HG02884 (cell line): ENCODE data around the gene DOCK1.
"Not testable (repeated sequence)": the region's sequence is repeated elsewhere in the genome, so short reads cannot be mapped to it uniquely, and the experiment has no call there.

Experiments
- ATAC-seq: cut with Tn5 transposase; IDR thresholded peaks from one replicate; pipeline ENCODE4 v1.9.1; 2021; ENCODE audit warnings: mild to moderate bottlenecking, moderate library complexity; ENCODE audit not compliant: unreplicated experiment

Gene DOCK1

GRCh38 chr10:127299192-127299591 lies 394.0 kb downstream of the DOCK1 start:
- not testable (repeated sequence) for ATAC-seq

- ATAC-seq = no peak
Measured at GRCh38 chr10:127299956-127300689, 394.9 kb downstream of the DOCK1 start.

GRCh38 chr10:127300868-127301321 lies 395.7 kb downstream of the DOCK1 start:
- no peak for ATAC-seq

DNA sequence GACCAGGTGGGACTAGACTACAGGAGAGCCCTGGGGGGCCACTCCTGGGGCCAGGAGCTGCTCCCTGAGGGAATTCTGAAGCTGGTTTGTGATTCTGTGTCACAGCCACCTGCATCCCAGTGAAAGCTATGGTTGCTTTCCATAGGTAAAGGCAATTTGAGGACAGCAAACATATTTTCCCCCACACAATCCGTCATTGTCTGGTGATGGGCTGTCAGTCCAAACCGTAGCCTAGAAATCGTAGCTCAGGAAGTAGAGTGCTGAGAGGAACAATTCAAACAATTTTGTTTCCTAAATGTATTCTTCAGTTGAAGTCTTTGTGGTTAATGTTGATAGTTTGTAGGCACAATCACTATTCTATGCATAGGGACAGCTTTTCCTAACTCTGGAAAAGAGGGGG lies 397.1 kb downstream of the DOCK1 start:
- ATAC-seq = no peak

- no peak for ATAC-seq
Measured at GRCh38 chr10:127303105-127303504, 397.9 kb downstream of the DOCK1 start.

DNA sequence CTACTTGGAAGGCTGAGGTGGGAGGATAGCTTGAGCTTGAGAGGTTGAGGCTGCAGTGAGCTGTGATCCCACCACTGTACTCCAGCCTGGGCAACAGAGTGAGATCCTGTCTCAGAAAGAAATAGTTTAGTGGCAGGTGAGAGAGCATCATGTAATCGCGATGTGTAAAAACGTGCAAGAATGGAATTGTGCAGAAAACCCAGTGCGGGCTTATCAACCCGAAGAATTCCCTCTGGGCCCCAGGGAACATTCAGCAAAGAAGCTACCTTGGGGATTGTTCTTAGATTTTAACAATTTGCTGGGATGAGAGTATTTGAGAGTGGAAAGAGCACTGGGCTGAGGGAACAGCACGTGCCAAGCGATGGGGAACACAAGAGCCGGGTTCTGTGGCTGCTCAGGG lies 398.5 kb downstream of the DOCK1 start:
- no peak for ATAC-seq

- no peak for ATAC-seq
Measured at GRCh38 chr10:127306479-127306878, 401.3 kb downstream of the DOCK1 start.

DNA sequence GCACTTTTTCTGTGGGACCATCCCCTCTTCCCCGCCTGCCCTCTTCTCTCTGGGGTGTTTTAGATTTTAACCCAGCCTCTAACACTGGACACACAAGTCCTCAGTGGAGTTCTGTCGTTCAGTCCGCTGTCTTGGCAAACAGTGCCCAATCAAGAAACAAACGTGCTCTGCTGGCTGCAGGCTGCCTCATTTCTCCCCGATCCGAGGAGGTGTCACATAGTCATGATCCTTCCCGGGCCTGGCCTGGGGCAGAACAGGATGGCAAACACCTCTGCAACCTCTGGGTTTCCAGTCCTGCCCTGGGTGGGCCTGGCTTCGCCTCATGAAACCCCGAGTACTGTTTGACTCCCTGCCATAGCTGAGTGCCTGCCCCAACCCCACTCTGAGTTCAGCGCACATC lies 402.1 kb downstream of the DOCK1 start:
- ATAC-seq = no peak

DNA sequence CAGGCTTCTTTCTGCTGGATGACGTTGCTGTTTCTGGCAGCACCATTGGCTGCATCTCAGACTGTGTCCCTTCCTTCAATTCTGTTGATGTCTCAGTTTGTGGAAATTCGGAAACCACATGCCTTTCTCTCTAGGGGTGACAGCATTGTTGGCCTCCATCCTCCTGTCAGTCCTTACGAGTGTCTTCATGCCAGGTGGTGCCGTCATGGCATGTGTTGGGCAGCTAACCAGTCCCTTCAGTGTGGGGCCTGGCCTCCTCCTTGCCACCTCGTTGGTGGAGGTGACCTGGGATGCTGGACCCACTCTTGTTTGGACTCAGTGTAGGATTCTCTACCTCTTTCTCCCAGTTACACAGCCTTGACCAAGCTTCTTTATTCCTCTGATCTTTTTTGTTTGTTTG lies 402.8 kb downstream of the DOCK1 start:
- no peak for ATAC-seq

GRCh38 chr10:127309619-127310018 lies 404.4 kb downstream of the DOCK1 start:
- not testable (repeated sequence) for ATAC-seq

GRCh38 chr10:127310430-127310829 lies 405.2 kb downstream of the DOCK1 start:
- no peak for ATAC-seq

DNA sequence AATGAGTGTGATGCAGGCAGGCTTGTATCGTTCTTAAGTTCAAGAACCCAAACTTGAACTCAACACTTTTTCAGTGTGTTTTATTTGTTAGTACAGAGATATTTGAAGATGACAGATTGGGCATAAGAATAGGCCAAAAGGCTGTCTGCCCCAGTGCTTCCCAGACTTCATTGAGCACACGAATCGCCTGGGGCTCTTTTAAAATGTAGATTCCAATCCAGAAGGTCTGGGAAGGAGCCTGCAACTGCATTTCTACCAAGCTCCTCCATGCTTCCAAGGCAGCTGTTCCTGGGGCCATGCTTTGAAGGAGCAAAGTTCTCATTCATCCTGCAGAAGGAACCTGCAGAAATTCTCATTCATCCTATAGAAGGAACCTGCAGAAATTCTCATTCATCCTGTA lies 405.7 kb downstream of the DOCK1 start:
- no peak for ATAC-seq

DNA sequence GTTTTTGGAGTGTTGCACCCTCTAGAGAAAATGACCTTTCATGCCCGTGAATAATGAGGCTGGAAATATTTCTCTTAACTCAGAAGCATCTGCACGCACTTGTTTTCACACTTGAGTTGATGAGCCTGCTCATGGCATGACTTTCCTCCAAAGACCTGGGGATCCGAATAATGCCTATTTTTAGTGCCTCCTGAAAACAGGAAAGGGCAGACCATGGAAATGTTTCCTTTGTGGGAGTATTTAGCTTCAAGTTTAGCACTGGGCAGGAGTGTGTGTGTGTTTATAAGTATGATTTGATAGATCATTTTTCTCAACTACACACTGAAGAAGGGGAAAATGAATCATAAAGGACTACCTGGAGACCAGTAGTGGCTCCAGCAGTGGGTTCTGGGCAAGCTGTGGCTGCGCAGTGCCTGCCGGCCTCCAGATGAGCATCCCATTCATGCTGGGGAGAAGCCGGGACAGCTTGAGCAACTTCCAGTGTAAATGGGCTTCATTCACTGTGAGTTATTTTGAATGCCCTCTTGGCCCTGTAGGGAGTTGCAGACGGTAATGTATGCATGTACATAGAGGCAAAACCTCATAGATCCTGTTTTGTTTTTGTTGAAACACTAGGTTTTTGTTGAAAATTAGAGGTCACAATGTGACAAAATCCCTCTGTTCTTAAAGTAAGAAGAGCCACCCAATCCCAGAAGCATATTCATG lies 408.9 kb downstream of the DOCK1 start:
- ATAC-seq = no peak

- ATAC-seq = no peak
Measured at GRCh38 chr10:127314797-127315196, 409.6 kb downstream of the DOCK1 start.

GRCh38 chr10:127315888-127316287 lies 410.7 kb downstream of the DOCK1 start:
- no peak for ATAC-seq

DNA sequence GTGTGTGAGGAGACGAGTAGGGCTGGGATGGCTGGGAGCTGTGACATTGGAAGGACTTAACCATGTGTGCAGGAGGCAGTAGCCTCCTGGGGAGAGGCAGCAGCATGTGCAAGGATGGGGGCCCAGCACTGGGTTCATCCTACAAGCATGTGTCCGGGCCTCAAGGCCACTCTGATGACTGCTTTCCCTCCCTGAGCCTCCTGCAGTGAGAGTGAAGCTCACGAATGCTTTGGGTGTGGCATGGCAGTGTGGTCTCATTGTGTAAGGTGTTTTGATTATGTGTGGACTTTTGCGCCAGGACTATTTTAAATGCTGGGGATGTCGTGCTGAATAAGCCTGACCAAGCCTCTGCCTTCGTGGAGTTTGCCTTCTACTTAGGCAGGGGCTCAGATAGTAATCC lies 413.2 kb downstream of the DOCK1 start:
- no peak for ATAC-seq

DNA sequence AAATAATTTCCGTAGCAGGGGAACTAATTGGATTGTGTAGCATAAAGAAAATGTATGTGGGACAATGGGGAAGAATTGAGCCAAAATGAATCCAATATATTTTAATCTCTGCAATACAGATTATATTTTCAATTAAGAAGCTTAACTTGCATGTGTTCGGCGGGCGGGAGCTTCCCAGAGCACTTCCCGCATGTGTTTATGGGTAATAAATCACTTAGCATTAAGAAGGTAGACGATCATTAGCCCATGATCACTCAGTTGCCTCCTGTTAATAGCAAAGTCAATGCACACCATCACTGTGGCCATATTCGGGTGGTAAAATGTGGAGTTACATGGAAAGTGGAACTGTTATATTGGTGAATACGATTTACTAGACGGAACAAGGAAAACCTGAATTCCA lies 414.0 kb downstream of the DOCK1 start:
- no peak for ATAC-seq

- no peak for ATAC-seq
Measured at GRCh38 chr10:127319691-127320090, 414.5 kb downstream of the DOCK1 start.

DNA sequence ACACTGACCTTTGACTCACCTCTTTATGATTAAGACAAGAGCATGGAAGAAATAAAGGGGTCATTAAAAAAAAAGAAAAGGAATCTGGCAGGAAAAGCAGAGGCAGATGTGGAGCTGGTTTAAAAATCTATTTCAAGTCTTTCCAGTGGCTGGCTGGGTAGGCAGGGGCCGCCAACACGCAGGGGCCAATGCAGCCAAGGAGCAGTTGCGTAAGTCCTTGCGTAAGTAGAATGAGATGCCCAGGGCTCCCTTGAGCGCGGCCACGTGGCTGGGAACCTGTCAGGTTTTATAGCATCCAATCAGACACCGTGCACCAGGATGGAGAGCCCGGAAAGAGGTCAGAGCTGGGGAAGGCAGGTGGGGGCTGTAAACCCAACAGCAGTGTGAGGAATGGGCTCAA lies 414.9 kb downstream of the DOCK1 start:
- no peak for ATAC-seq

DNA sequence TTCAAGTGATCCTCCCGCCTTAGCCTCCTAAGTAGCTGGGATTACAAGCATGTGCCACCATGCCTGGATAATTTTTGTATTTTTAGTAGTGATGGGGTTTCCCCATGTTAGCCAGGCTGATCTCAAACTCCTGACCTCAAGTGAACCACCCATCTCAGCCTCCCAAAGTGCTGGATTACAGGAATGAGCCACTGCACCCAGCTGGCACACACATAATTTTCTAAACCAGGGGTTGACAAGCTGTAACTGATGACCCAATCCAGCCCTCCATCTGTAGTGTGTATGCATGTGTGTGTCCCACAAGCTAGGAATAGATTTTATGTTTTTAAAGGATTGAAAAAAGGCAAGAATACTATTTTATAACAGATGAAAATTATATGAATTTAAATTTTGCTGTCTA lies 417.1 kb downstream of the DOCK1 start:
- ATAC-seq = no peak

DNA sequence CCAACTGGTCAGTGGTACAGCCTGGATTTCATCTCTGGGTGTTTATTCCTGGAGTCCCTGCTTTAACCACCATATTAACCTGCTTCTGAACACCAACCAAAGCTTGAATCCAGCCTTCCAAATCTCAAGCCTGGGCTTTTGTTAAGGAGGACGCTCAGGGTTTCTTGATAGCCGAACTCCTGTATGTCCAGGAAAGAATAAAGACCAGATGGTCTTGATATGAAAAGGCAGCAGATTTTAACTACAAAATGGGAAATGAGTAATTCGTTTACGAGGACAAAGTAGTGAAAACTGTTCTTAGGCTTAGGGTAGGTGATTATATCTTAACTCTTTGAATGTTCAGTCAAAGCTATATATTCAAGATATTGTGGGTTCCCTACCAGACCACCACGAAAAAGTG lies 420.3 kb downstream of the DOCK1 start:
- ATAC-seq = no peak

DNA sequence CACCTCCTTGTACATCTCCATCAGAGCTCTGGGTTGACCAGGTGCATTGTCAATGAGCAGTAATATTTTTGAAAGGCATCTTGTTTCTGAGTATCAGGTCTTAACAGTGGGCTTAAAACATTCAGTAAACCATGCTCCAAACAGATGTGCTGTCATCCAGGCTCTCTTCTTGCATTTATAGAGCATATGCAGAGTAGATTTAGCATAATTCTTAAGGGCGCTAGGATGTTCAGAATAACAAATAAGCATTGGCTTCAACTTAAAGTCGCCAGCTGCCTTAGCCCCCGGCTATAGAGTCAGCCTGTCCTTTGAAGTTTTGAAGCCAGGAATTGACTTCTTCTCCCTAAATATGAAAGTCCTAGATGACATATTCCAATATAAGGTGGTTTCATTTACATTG lies 421.7 kb downstream of the DOCK1 start:
- no peak for ATAC-seq

GRCh38 chr10:127331696-127332095 lies 426.5 kb downstream of the DOCK1 start:
- no peak for ATAC-seq
